Small intestine (tissue), 7 donors: ENCODE data around the gene C2orf81. TPM values are rescaled to one million over a fixed set of nuclear protein-coding genes. Genes with fewer than 3 reads are reported as not detected.

Experiments
- DNase-seq, 2 donors: peaks; one replicate each; pipeline versions ENCODE4 v3.0.0 to v3.0.0-alpha.2; 2013
- FAIRE-seq: peaks from 2 replicates; lab custom pipeline; 2012; peaks lifted over from hg19 to GRCh38; lab: Jason Lieb, UNC
- H3K27ac ChIP-seq, 3 donors: one replicate each; pipeline ENCODE4 v1.5.1; 2013; ENCODE audit warnings: low read length in 2 of 3, mild to moderate bottlenecking in 2 of 3, control low read depth in 1 of 3, inconsistent platforms in 1 of 3, low read depth in 1 of 3, moderate library complexity in 1 of 3
- H3K27me3 ChIP-seq, 3 donors: one replicate each; pipeline ENCODE4 v1.6.1; 2013; ENCODE audit warnings: low read length in 3 of 3, inconsistent platforms in 1 of 3; ENCODE audit not compliant: control insufficient read depth in 3 of 3, insufficient read depth in 3 of 3
- H3K36me3 ChIP-seq, 3 donors: one replicate each; pipeline ENCODE4 v1.6.1; 2013; ENCODE audit warnings: low read length in 3 of 3, inconsistent platforms in 1 of 3, low read depth in 1 of 3, mild to moderate bottlenecking in 1 of 3, moderate library complexity in 1 of 3; ENCODE audit not compliant: control insufficient read depth in 3 of 3, insufficient read depth in 2 of 3
- H3K4me1 ChIP-seq, 3 donors: one replicate each; pipeline ENCODE4 v1.6.1; 2013; ENCODE audit warnings: low read length in 2 of 3, inconsistent platforms in 1 of 3, low read depth in 1 of 3, mild to moderate bottlenecking in 1 of 3, moderate library complexity in 1 of 3; ENCODE audit not compliant: control insufficient read depth in 3 of 3, insufficient read depth in 2 of 3
- H3K4me3 ChIP-seq, 3 donors: one replicate each; pipeline ENCODE4 v1.5.1; 2013; ENCODE audit warnings: low read length in 3 of 3, control low read depth in 1 of 3, inconsistent platforms in 1 of 3, low read depth in 1 of 3, mild to moderate bottlenecking in 1 of 3, moderate library complexity in 1 of 3
- H3K9me3 ChIP-seq, 2 donors: one replicate each; pipeline ENCODE4 v1.6.1; 2013; ENCODE audit warnings: low read depth in 1 of 2, low read length in 1 of 2; ENCODE audit not compliant: control insufficient read depth in 2 of 2, insufficient read depth in 1 of 2
- WGBS, 3 donors: extraction: QIAGEN DNeasy Blood & Tissue Kit; methylation state at CpG; one replicate each; pipeline ENCODE4 v1.1.7; 2013; 5-methylcytosine and 5-hydroxymethylcytosine counted together
- polyA plus RNA-seq, 4 donors: library from polyadenylated mRNA; stranded (reverse) in 3 of 4; unstranded in 1 of 4; fragments of 200-250 nt in 3 of 4; fragments of 120-200 nt in 1 of 4; gene quantifications; one replicate each; pipeline versions ENCODE4 v1.2.1 to v1.2.3, GENCODE V29; 2013
- donor health status: healthy with polysubstance abuse.
- donor health status: control.
- donor health status: control.
- donor health status: Bipolar disorder and iron deficiency.
- donor health status: healthy.

The C2orf81 gene
- polyA plus RNA-seq, 4 donors: 0.22 to 2.5 (median 1.1) TPM

DNA sequence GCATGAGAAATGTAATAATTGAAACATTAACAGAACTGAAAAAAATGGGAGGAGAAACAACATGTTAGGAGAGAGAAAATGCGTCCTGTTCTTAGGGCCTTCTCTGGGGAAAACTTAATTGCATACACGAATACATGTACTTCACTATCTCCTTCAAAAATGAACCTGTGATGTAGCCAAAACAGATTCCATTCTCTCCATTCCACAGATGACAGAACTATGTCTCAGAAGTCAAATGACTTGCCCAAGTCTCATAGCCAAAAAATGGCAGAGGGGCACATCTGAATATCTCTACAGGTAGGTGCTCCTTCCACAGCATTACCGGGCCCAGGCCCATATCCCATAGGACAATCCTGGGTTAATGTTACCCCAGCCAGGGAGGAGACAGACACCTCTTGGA, 37.4 kb downstream of the C2orf81 start:
- DNase-seq (no peak), FAIRE-seq (no peak)
- Histone ChIP-seq H3K9me3 (no peaks in the 10 kb centered on the region), H3K36me3 (peaks cover 0 to 10% (median 9%) of the 10 kb centered on the region in 3 donors), H3K4me3 (no peak overlapping the region), H3K4me1 (peaks cover 0 to 9% (median 6%) of the 10 kb centered on the region in 3 donors), H3K27me3 (no peaks in the 10 kb centered on the region), H3K27ac (no peak overlapping the region)
- 79 to 92% (median 90%) methylated on average over 3 of the region's 3 CpGs for WGBS, 3 donors

- no peak for FAIRE-seq
- H3K9me3 ChIP-seq: no peaks in the 10 kb centered on the region
- DNase-seq: peak in 1 of 2 donors; percentile 6
- no peaks in the 10 kb centered on the region for H3K27me3 ChIP-seq
- H3K27ac ChIP-seq: no peak overlapping the region
- H3K4me1 ChIP-seq: peaks cover 0 to 9% (median 4%) of the 10 kb centered on the region in 3 donors
- whole genome bisulfite sequencing, 3 donors: 27 to 45% (median 44%) methylated on average over 1 of the region's 1 CpG
- H3K4me3 ChIP-seq: no peak overlapping the region
- peaks cover 0 to 10% (median 9%) of the 10 kb centered on the region in 3 donors for H3K36me3 ChIP-seq
Measured at GRCh38 chr2:74383254-74383653, 38.2 kb downstream of the C2orf81 start.

GRCh38 chr2:74381751-74382150, 39.7 kb downstream of the C2orf81 start:
- H3K9me3 ChIP-seq: no peaks in the 10 kb centered on the region
- DNase-seq (no peak), FAIRE-seq (no peak)
- peaks cover 0 to 9% (median 4%) of the 10 kb centered on the region in 3 donors for H3K4me1 ChIP-seq
- H3K4me3 ChIP-seq: no peak overlapping the region
- H3K27ac ChIP-seq: no peak overlapping the region
- H3K27me3 ChIP-seq: no peaks in the 10 kb centered on the region
- 93 to 95% (median 95%) methylated on average over 3 of the region's 3 CpGs for WGBS, 3 donors
- peaks cover 4 to 19% (median 16%) of the 10 kb centered on the region in 3 donors for H3K36me3 ChIP-seq

GRCh38 chr2:74379851-74380789, 41.3 kb downstream of the C2orf81 start, which contains the start of gene DCTN1:
DCTN1 (minus strand) TSS chr2:74380311; CDS start chr2:74380037, 274 bp downstream.
- Histone ChIP-seq H3K36me3 (peaks cover 4 to 29% (median 22%) of the 10 kb centered on the region in 3 donors), H3K27ac (no peak within 1 kb of the TSS), H3K4me3 (peak within 1 kb of the TSS in 1 of 3 donors; percentile 7), H3K4me1 (peaks cover 0 to 9% (median 4%) of the 10 kb centered on the region in 3 donors), H3K27me3 (no peaks in the 10 kb centered on the region), H3K9me3 (no peaks in the 10 kb centered on the region)
- FAIRE-seq (no peak), DNase-seq (peak; percentile 29 to 67)
- WGBS, 3 donors: 24 to 37% (median 34%) methylated on average over 14 of the region's 14 CpGs

DNA sequence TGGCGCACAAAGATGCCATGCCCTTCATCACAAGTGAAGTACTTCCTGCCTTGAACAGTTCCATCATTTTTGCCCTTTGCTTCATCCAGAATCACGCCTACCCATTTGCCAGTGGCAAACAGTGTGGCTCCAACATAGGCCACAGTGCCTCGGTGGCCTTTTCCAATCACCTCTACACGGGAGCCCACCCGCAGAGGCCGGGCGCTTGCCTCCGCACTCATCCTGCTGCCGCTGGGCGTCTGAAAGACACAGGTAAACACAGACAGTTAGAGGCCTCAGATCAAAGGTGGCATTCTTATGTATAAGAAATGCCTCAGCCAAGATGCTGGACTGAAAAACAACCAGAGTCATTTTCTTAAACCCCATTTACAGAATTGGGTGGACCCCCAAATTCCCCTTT, 43.4 kb downstream of the C2orf81 start:
- no peak overlapping the region for H3K4me3 ChIP-seq
- no peaks in the 10 kb centered on the region for H3K27me3 ChIP-seq
- H3K9me3 ChIP-seq: no peaks in the 10 kb centered on the region
- H3K36me3 ChIP-seq: peaks cover 4 to 31% (median 12%) of the 10 kb centered on the region in 3 donors
- no peak for DNase-seq
- WGBS, 3 donors: 93 to 96% (median 94%) methylated on average over 10 of the region's 10 CpGs
- H3K4me1 ChIP-seq: peaks cover 4 to 20% (median 4%) of the 10 kb centered on the region in 3 donors
- FAIRE-seq: no peak
- H3K27ac ChIP-seq: no peak overlapping the region

GRCh38 chr2:74375838-74376237, 45.6 kb downstream of the C2orf81 start:
- no peak overlapping the region for H3K4me3 ChIP-seq
- H3K27me3 ChIP-seq: no peaks in the 10 kb centered on the region
- H3K36me3 ChIP-seq: peaks cover 4 to 47% (median 15%) of the 10 kb centered on the region in 3 donors
- 86 to 96% (median 94%) methylated on average over 2 of the region's 2 CpGs for WGBS, 3 donors
- H3K27ac ChIP-seq: no peak overlapping the region
- peaks cover 3 to 20% (median 4%) of the 10 kb centered on the region in 3 donors for H3K4me1 ChIP-seq
- DNase-seq: no peak
- H3K9me3 ChIP-seq: no peaks in the 10 kb centered on the region
- FAIRE-seq: no peak

GRCh38 chr2:74374509-74375205, 46.8 kb downstream of the C2orf81 start:
- H3K36me3 ChIP-seq: peaks cover 9 to 59% (median 22%) of the 10 kb centered on the region in 3 donors
- H3K27me3 ChIP-seq: no peaks in the 10 kb centered on the region
- H3K4me3 ChIP-seq: peak overlapping the region in 1 of 3 donors; percentile 36
- 73 to 83% (median 74%) methylated on average over 16 to 19 of the region's 19 CpGs for WGBS, 3 donors
- H3K4me1 ChIP-seq: peaks cover 0 to 11% (median 4%) of the 10 kb centered on the region in 3 donors
- no peaks in the 10 kb centered on the region for H3K9me3 ChIP-seq
- DNase-seq (peak; percentile 10 to 80), FAIRE-seq (no peak)
- peak overlapping the region in 1 of 3 donors; percentile 54 for H3K27ac ChIP-seq

- Histone ChIP-seq H3K36me3 (peaks cover 9 to 65% (median 25%) of the 10 kb centered on the region in 3 donors), H3K27ac (peak overlapping the region in 1 of 3 donors; percentile 54), H3K4me1 (peaks cover 0 to 11% (median 4%) of the 10 kb centered on the region in 3 donors), H3K27me3 (no peaks in the 10 kb centered on the region), H3K4me3 (peak overlapping the region in 1 of 3 donors; percentile 36), H3K9me3 (no peaks in the 10 kb centered on the region)
- WGBS, 3 donors: 86 to 91% (median 90%) methylated on average over 8 of the region's 8 CpGs
- no peak for FAIRE-seq
- DNase-seq: peak in 1 of 2 donors; percentile 6
Measured at GRCh38 chr2:74373985-74374384, 47.4 kb downstream of the C2orf81 start.
